Measurements from ENCODE around the gene FMN2.

The FMN2 gene

DNA sequence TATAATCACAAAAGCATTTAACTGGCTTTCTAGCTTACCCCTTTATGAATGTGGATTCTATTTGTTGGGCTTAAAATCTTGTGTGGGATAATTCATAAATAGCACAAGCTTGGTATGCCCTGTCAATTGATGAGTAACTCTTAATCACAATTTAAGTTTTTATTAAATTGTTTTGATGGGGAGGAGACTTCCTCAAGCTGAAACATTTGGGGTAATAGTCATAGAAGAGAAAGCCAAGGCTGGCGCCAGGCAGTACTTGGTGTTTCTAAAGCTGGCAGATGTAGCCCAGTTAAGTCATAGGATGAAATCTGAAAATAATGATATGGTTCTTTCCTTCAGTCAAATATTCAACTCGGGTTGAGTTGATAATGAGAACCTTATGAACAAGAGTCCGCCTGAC lies 167.2 kb downstream of the FMN2 start:
- TF ChIP-seq TAF1 (IDR thresholded peaks at IDR 0.05; ENCODE audit: borderline replicate concordance, insufficient read depth, low read length): no peak

- no peak for TF ChIP-seq POLR2AphosphoS5 (IDR thresholded peaks at IDR 0.05; ENCODE audit: low read depth, low read length)
- TF ChIP-seq SIN3A (IDR thresholded peaks at IDR 0.05; ENCODE audit: borderline replicate concordance, insufficient read depth, low read length): no peak
- TF ChIP-seq, protein P1, sequence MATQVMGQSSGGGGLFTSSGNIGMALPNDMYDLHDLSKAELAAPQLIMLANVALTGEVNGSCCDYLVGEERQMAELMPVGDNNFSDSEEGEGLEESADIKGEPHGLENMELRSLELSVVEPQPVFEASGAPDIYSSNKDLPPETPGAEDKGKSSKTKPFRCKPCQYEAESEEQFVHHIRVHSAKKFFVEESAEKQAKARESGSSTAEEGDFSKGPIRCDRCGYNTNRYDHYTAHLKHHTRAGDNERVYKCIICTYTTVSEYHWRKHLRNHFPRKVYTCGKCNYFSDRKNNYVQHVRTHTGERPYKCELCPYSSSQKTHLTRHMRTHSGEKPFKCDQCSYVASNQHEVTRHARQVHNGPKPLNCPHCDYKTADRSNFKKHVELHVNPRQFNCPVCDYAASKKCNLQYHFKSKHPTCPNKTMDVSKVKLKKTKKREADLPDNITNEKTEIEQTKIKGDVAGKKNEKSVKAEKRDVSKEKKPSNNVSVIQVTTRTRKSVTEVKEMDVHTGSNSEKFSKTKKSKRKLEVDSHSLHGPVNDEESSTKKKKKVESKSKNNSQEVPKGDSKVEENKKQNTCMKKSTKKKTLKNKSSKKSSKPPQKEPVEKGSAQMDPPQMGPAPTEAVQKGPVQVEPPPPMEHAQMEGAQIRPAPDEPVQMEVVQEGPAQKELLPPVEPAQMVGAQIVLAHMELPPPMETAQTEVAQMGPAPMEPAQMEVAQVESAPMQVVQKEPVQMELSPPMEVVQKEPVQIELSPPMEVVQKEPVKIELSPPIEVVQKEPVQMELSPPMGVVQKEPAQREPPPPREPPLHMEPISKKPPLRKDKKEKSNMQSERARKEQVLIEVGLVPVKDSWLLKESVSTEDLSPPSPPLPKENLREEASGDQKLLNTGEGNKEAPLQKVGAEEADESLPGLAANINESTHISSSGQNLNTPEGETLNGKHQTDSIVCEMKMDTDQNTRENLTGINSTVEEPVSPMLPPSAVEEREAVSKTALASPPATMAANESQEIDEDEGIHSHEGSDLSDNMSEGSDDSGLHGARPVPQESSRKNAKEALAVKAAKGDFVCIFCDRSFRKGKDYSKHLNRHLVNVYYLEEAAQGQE (IDR thresholded peaks at IDR 0.05; ENCODE audit: insufficient read depth in 1 of 2, low read depth in 2 of 2, low read length in 2 of 2): no peak
- TF ChIP-seq FOXP2 (optimal IDR thresholded peaks at IDR 0.05; ENCODE audit: borderline replicate concordance, extremely low read depth, extremely low read length, insufficient read depth): no peak
- no peak for TF ChIP-seq TAF1 (IDR thresholded peaks at IDR 0.05; ENCODE audit: borderline replicate concordance, insufficient read depth, low read length)
These were observed 179.4 kb downstream of the FMN2 start for GRCh38 chr1:240271081-240271480.

DNA sequence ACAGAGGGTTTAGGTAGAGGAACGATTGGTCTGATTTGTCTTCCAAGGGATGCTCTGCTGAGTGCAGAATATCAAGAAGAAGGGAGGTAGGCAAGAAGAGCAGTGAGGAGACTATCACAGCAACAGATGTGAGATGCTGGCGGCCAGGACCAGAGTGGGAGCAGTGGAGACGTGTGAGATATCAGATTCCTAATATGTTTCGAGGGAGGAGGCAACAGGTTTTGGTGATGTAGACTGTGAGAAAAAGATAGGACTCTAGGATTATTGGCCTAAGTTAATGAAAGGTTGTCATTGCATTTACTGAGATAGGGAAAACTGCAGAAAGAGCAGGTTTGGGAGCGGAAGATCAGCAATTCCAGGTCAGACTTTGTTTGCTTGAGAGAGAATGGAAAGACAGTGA lies 182.9 kb downstream of the FMN2 start:
- TF ChIP-seq POLR2AphosphoS5 (IDR thresholded peaks at IDR 0.05; ENCODE audit: low read depth, low read length) (no peak), TAF1 (IDR thresholded peaks at IDR 0.05; ENCODE audit: borderline replicate concordance, insufficient read depth, low read length) (no peak), FOXP2 (optimal IDR thresholded peaks at IDR 0.05; ENCODE audit: borderline replicate concordance, extremely low read depth, extremely low read length, insufficient read depth) (no peak), SIN3A (IDR thresholded peaks at IDR 0.05; ENCODE audit: borderline replicate concordance, insufficient read depth, low read length) (no peak)
- TF ChIP-seq, protein P1 (IDR thresholded peaks at IDR 0.05; ENCODE audit: insufficient read depth in 1 of 2, low read depth in 2 of 2, low read length in 2 of 2): no peak

GRCh38 chr1:240278082-240278481 lies 186.4 kb downstream of the FMN2 start:
- TF ChIP-seq, protein P1 (IDR thresholded peaks at IDR 0.05; ENCODE audit: insufficient read depth in 1 of 2, low read depth in 2 of 2, low read length in 2 of 2): no peak
- TF ChIP-seq TAF1 (IDR thresholded peaks at IDR 0.05; ENCODE audit: borderline replicate concordance, insufficient read depth, low read length) (no peak), SIN3A (IDR thresholded peaks at IDR 0.05; ENCODE audit: borderline replicate concordance, insufficient read depth, low read length) (no peak), FOXP2 (optimal IDR thresholded peaks at IDR 0.05; ENCODE audit: borderline replicate concordance, extremely low read depth, extremely low read length, insufficient read depth) (no peak), POLR2AphosphoS5 (IDR thresholded peaks at IDR 0.05; ENCODE audit: low read depth, low read length) (no peak)

DNA sequence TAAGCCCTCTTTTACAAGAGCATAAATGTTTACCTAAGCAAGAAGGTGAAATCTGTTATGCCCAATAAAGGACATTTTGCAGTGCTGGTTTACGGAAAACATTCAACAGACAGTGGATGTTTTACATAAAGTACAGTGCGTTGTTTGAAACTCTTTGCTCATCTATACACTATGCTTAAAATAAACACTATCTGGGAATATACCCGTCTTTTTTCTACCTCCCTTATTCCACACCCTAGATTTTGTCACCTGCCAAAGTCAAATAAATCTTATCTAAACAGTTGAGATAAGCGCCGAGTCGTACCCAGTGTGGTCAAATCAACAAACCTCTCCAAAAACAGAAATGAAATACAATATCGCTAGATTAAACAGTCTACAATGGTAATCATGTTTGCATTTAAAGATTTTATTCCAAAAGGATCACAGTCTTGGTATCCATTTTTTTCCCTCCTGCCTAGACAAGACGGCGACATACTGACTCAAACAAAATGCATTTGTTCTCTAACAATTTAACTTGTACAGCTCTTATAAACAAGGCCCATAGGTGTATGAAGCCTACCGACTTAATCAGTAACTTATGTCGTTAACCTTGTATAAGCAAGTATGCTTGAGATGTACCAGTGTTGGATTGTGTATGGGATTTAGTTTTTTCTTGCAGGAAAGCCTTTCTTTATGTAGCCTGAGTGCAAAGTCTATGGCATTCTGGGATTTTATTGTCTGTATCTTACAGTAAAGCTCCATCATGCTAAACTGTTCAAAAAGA lies 189.1 kb downstream of the FMN2 start:
- TF ChIP-seq FOXP2 (optimal IDR thresholded peaks at IDR 0.05; ENCODE audit: borderline replicate concordance, extremely low read depth, extremely low read length, insufficient read depth) (no peak), POLR2AphosphoS5 (IDR thresholded peaks at IDR 0.05; ENCODE audit: low read depth, low read length) (no peak), SIN3A (IDR thresholded peaks at IDR 0.05; ENCODE audit: borderline replicate concordance, insufficient read depth, low read length) (no peak), TAF1 (IDR thresholded peaks at IDR 0.05; ENCODE audit: borderline replicate concordance, insufficient read depth, low read length) (no peak)
- TF ChIP-seq, protein P1 (IDR thresholded peaks at IDR 0.05; ENCODE audit: insufficient read depth in 1 of 2, low read depth in 2 of 2, low read length in 2 of 2): no peak

All from PFSK-1 (cell line).